Glomerular endothelial cell (primary cell): ENCODE results near the gene CCDC57. TPM values are rescaled to one million over a fixed set of nuclear protein-coding genes. Genes with fewer than 3 reads are reported as not detected.
"Not testable (repeated sequence)": the region's sequence is repeated elsewhere in the genome, so short reads cannot be mapped to it uniquely, and the experiment has no call there.

ENCODE experiments used
- DNase-seq: peaks from one replicate; pipeline ENCODE4 v3.0.0-alpha.2; 2011; ENCODE audit warnings: low read depth, low spot score; ENCODE audit errors: extremely low read depth
- total RNA-seq: library from RNA; depleted of rRNA; stranded (reverse); fragments of >200 nt; gene quantifications from 2 replicates; pipeline ENCODE4 v1.2.3, GENCODE V29; 2015

Gene CCDC57
- total RNA-seq, 1 donor from 2014 or later = 23.8 TPM

- DNase-seq = no peak
Measured at GRCh38 chr17:82205720-82206508, 6.7 kb downstream of the CCDC57 start.

- no peak for DNase-seq
Measured at GRCh38 chr17:82204831-82205719, 7.6 kb downstream of the CCDC57 start.

- DNase-seq = no peak
Measured at GRCh38 chr17:82203920-82204319, 8.7 kb downstream of the CCDC57 start.

GRCh38 chr17:82202981-82203380, 9.7 kb downstream of the CCDC57 start:
- no peak for DNase-seq

- no peak for DNase-seq
Measured at GRCh38 chr17:82201498-82201910, 11.1 kb downstream of the CCDC57 start.

GRCh38 chr17:82200743-82201497, 11.7 kb downstream of the CCDC57 start:
- DNase-seq = no peak

- DNase-seq = no peak
Measured at GRCh38 chr17:82200135-82200534, 12.5 kb downstream of the CCDC57 start.

- no peak for DNase-seq
Measured at GRCh38 chr17:82199496-82199895, 13.1 kb downstream of the CCDC57 start.

- no peak for DNase-seq
Measured at GRCh38 chr17:82198092-82198491, 14.6 kb downstream of the CCDC57 start.

GRCh38 chr17:82195675-82196672, 16.7 kb downstream of the CCDC57 start:
- no peak for DNase-seq

- DNase-seq = no peak
Measured at GRCh38 chr17:82194765-82195164, 17.9 kb downstream of the CCDC57 start.

- no peak for DNase-seq
Measured at GRCh38 chr17:82193520-82194220, 19.0 kb downstream of the CCDC57 start.

- not testable (repeated sequence) for DNase-seq
Measured at GRCh38 chr17:82193050-82193449, 19.6 kb downstream of the CCDC57 start.

- no peak for DNase-seq
Measured at GRCh38 chr17:82188001-82188961, 24.4 kb downstream of the CCDC57 start.

GRCh38 chr17:82187500-82187899, 25.1 kb downstream of the CCDC57 start:
- DNase-seq = no peak

- no peak for DNase-seq
Measured at GRCh38 chr17:82186221-82186620, 26.4 kb downstream of the CCDC57 start.

GRCh38 chr17:82184761-82185160, 27.9 kb downstream of the CCDC57 start:
- DNase-seq = no peak
